OCI-LY7 (cell line): ENCODE measurements around the gene ANKRD16. TPM values are rescaled to one million over a fixed set of nuclear protein-coding genes. Genes with fewer than 3 reads are reported as not detected.

Experiments used
- BruUV-seq: library from RNA; stranded (reverse); fragments of 400-500 nt; replicated peaks from 2 replicates; lab custom pipeline; 2021; lab: Mats Ljungman, UMichigan
- CTCF ChIA-PET: fragments of 300-600 bp; sonication (Branson Sonifier 250); formaldehyde crosslinking; loops from one replicate; lab custom pipeline; 2022; ENCODE audit warnings: antibody characterized with exemption; ENCODE audit not compliant: unreplicated experiment; lab: Charles Lee
- POLR2A ChIA-PET: fragments of 300-600 bp; sonication (Branson Sonifier 250); formaldehyde crosslinking; loops from one replicate; lab custom pipeline; 2022; ENCODE audit warnings: antibody characterized with exemption; lab: Charles Lee
- DNase-seq: peaks from one replicate; pipeline ENCODE4 v3.0.0-alpha.2; 2015; ENCODE audit warnings: low spot score
- H2AFZ ChIP-seq: fragments of 200-600 bp; sonication (generic), shearing (Covaris generic); 2 replicates; pipeline ENCODE4 v1.6.1; 2014; ENCODE audit warnings: mild to moderate bottlenecking, antibody characterized with exemption, low read length, moderate library complexity
- H3K27ac ChIP-seq: fragments of 200-600 bp; sonication (generic); 2 replicates; pipeline ENCODE4 v1.5.1; 2014; ENCODE audit warnings: mixed run types, low read depth, mild to moderate bottlenecking, moderate library complexity, low read length, inconsistent platforms; ENCODE audit not compliant: poor library complexity, severe bottlenecking
- H3K36me3 ChIP-seq: fragments of 200-600 bp; sonication (generic); 2 replicates; pipeline ENCODE4 v1.6.1; 2014; ENCODE audit warnings: mild to moderate bottlenecking, antibody characterized with exemption, low read length, moderate library complexity, mixed read lengths; ENCODE audit not compliant: insufficient read depth
- H3K4me1 ChIP-seq: fragments of 200-600 bp; sonication (generic); 2 replicates; pipeline ENCODE4 v1.5.1; 2014; ENCODE audit warnings: mild to moderate bottlenecking, low read length; ENCODE audit not compliant: insufficient read depth, poor library complexity, severe bottlenecking
- H3K4me2 ChIP-seq: fragments of 200-600 bp; sonication (generic); 2 replicates; pipeline ENCODE4 v1.6.1; 2014; ENCODE audit warnings: mild to moderate bottlenecking, low read length
- H3K4me3 ChIP-seq: fragments of 200-600 bp; sonication (generic); 2 replicates; pipeline ENCODE4 v1.5.1; 2014; ENCODE audit warnings: mild to moderate bottlenecking, low read depth, low read length; ENCODE audit not compliant: poor library complexity, severe bottlenecking
- H3K79me2 ChIP-seq: fragments of 200-600 bp; sonication (generic); 2 replicates; pipeline ENCODE4 v1.6.1; 2016; ENCODE audit warnings: low read depth, mild to moderate bottlenecking, low read length, moderate library complexity, mixed read lengths; ENCODE audit not compliant: insufficient read depth
- H3K9me2 ChIP-seq: fragments of 200-600 bp; sonication (generic); 2 replicates; pipeline ENCODE4 v1.6.1; 2016; ENCODE audit warnings: mild to moderate bottlenecking, low read length, mixed read lengths; ENCODE audit not compliant: insufficient read depth
- H3K9me3 ChIP-seq: fragments of 200-600 bp; sonication (generic); 2 replicates; pipeline ENCODE4 v1.6.1; 2014; ENCODE audit warnings: mild to moderate bottlenecking, mixed run types, low read length, mixed read lengths
- H4K20me1 ChIP-seq: fragments of 200-600 bp; sonication (generic); 2 replicates; pipeline ENCODE4 v1.6.1; 2014; ENCODE audit warnings: mild to moderate bottlenecking, antibody characterized with exemption, low read length, moderate library complexity, mixed read lengths; ENCODE audit not compliant: insufficient read depth
- CTCF ChIP-seq: fragments of 200-600 bp; sonication (generic); conservative IDR thresholded peaks from 2 replicates; pipeline ENCODE4 v1.5.1; 2014; ENCODE audit warnings: mild to moderate bottlenecking, antibody characterized with exemption, low read length, moderate library complexity, mixed read lengths
- EZH2phosphoT487 ChIP-seq: fragments of 200-600 bp; sonication (generic); IDR thresholded peaks from 2 replicates; pipeline ENCODE4 v1.6.1; 2018; ENCODE audit warnings: low read depth, borderline replicate concordance, mild to moderate bottlenecking, mixed run types, antibody characterized with exemption, low read length, moderate library complexity, mixed read lengths
- intact Hi-C: fragments of 100-400 bp; cut with micrococcal nuclease; formaldehyde crosslinking; loops from one replicate; pipeline ENCODE4 v1.10.0; 2022; ENCODE audit not compliant: unreplicated experiment
- total RNA-seq, 2 experiments: library from RNA; depleted of rRNA in 1 of 2; stranded (reverse); fragments of >200 nt in 1 of 2; shearing (Covaris generic) in 1 of 2; gene quantifications; 2 replicates each; pipeline ENCODE4 v1.2.3, GENCODE V29; 2014 to 2022

The ANKRD16 gene
- total RNA-seq, 2 experiments from 2014 or later, result 7.9 to 12.0 TPM

GRCh38 chr10:5888351-5888750 lies 1.3 kb downstream of the ANKRD16 start:
- no peaks in the 10 kb centered on the region for H3K9me3 ChIP-seq
- H3K79me2 ChIP-seq, result peaks cover 29% of the 10 kb centered on the region
- no peak overlapping the region for H3K27ac ChIP-seq
- H3K4me2 ChIP-seq, result peak overlapping the region; percentile 98
- peak overlapping the region; percentile 88 for H3K4me3 ChIP-seq
- peak; percentile 16 for DNase-seq
- H4K20me1 ChIP-seq, result peaks cover 8% of the 10 kb centered on the region; the same call in 1 of the 2 replicates
- intact Hi-C loops, result loop anchor here (2.0 to 5.0 kb wide), 2 partner anchors 76 to 111 kb away; partner anchors contain the start of gene GDI2
- peaks cover 26% of the 10 kb centered on the region for H3K4me1 ChIP-seq
- H3K9me2 ChIP-seq, result no peaks in the 10 kb centered on the region
- BruUV-seq, result no TSS peak
- no peak overlapping the region; the same call in 1 of the 2 replicates for H2AFZ ChIP-seq
- CTCF ChIA-PET, result interaction anchor here (0.8 kb wide), 1 partner anchor 162 kb away, joined by 3 read pairs; no protein-coding TSS in a partner anchor
- POLR2A ChIA-PET, result interaction anchor here (1.0 to 2.0 kb wide), 6 partner anchors 8 to 222 kb away, joined by 3 to 7 read pairs (median 4); partner anchors contain the start of gene ASB13
- TF ChIP-seq EZH2phosphoT487 (no peak), CTCF (no peak)
- H3K36me3 ChIP-seq, result peaks cover 47% of the 10 kb centered on the region

- Histone ChIP-seq H3K4me3 (no peak overlapping the region), H3K36me3 (peaks cover 49% of the 10 kb centered on the region), H3K9me3 (no peaks in the 10 kb centered on the region), H3K4me2 (peak overlapping the region; percentile 98), H3K9me2 (no peaks in the 10 kb centered on the region), H2AFZ (no peak overlapping the region), H3K79me2 (peaks cover 29% of the 10 kb centered on the region), H3K27ac (no peak overlapping the region), H4K20me1 (peaks cover 8% of the 10 kb centered on the region; the same call in 1 of the 2 replicates), H3K4me1 (peaks cover 26% of the 10 kb centered on the region)
- TF ChIP-seq EZH2phosphoT487 (no peak), CTCF (no peak)
- intact Hi-C loops, result loop anchor here (2.0 to 5.0 kb wide), 2 partner anchors 75 to 110 kb away; partner anchors contain the start of gene GDI2
- ChIA-PET CTCF (no interaction called here), POLR2A (interaction anchor here (0.6 to 1.3 kb wide), 4 partner anchors 17 to 222 kb away, joined by 3 to 6 read pairs (median 4); partner anchors contain the start of gene ASB13)
- BruUV-seq, result no TSS peak
- DNase-seq, result no peak
These were observed 2.1 kb downstream of the ANKRD16 start for GRCh38 chr10:5887641-5888040.

GRCh38 chr10:5887029-5887428 lies 2.7 kb downstream of the ANKRD16 start:
- CTCF ChIA-PET, result no interaction called here

More at GRCh38 chr10:5887029-5887428, 2.7 kb downstream of the ANKRD16 start:
- POLR2A ChIA-PET, result interaction anchor here (0.6 to 1.8 kb wide), 10 partner anchors 19 to 99 kb away, joined by 3 to 5 read pairs (median 4); no protein-coding TSS in a partner anchor
- H4K20me1 ChIP-seq, result peaks cover 8% of the 10 kb centered on the region; the same call in 1 of the 2 replicates
- H2AFZ ChIP-seq, result no peak overlapping the region
- no peak for DNase-seq
- no peak overlapping the region for H3K27ac ChIP-seq
- H3K9me2 ChIP-seq, result no peaks in the 10 kb centered on the region
- no peak overlapping the region for H3K4me2 ChIP-seq
- intact Hi-C loops, result loop anchor here (5.0 kb wide), 1 partner anchor 110 kb away; no protein-coding TSS in a partner anchor
- H3K9me3 ChIP-seq, result no peaks in the 10 kb centered on the region
- no TSS peak for BruUV-seq
- peaks cover 49% of the 10 kb centered on the region for H3K36me3 ChIP-seq
- peaks cover 26% of the 10 kb centered on the region for H3K4me1 ChIP-seq
- H3K79me2 ChIP-seq, result peaks cover 23% of the 10 kb centered on the region
- no peak overlapping the region for H3K4me3 ChIP-seq
- TF ChIP-seq CTCF (no peak), EZH2phosphoT487 (no peak)
